ENCODE results near the gene PCNA. TPM values are rescaled to one million over a fixed set of nuclear protein-coding genes. Genes with fewer than 3 reads are reported as not detected.

The PCNA gene
- total and polyA plus RNA-seq, 2 of the 4 experiments (the other 2 are of a cell fraction): 155 to 213 TPM

DNA sequence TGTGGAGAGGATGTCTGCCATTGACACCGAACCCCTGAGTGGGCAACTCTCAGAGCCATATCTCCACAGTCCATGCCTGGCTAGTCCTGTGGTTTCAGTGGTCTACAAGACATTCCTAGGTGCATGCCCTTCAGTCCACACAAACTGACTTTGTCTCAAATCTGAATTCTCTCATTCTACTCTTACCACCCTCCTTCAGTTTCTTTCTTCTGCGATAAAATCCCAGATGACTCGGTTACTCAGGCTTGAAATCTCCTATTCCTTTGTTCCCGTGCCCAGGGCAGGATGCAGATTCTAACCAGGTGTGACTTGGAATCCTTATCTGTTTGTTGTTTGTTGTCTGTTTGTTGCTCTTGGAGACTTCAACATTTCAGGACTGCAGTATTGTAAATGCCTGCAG lies 16.3 kb upstream of the PCNA start:
- H3K9me3 ChIP-seq (ENCODE audit: control insufficient read depth, insufficient read depth, low read length): no peaks in the 10 kb centered on the region
- H4K91ac ChIP-seq (ENCODE audit: insufficient read depth, low read depth, low read length): no peak overlapping the region
- H3K27me3 ChIP-seq (ENCODE audit: control insufficient read depth, insufficient read depth, low read length): no peaks in the 10 kb centered on the region
- H3K4ac ChIP-seq (ENCODE audit: low read depth, low read length): no peak overlapping the region
- dilution Hi-C loops (cut with HindIII; ENCODE audit: low sequenced_read_pairs, unreplicated experiment): no loop called here
- H4K8ac ChIP-seq (ENCODE audit: low read depth in 2 of 2, low read length in 2 of 2): no peak overlapping the region
- H3K79me1 ChIP-seq (ENCODE audit: low read depth in 1 of 2, low read length in 2 of 2): peaks cover 37 to 88% of the 10 kb centered on the region in 2 experiments
- intact Hi-C loops (cut with micrococcal nuclease): no loop called here
- no peak overlapping the region for H3K4me2 ChIP-seq (ENCODE audit: low read depth, low read length)
- H3K56ac ChIP-seq (ENCODE audit: extremely low read depth, insufficient read depth, low read length): no peak overlapping the region
- BruUV-seq (replicated peaks): no TSS peak
- WGBS, 2 experiments (ENCODE audit: extremely low coverage in 2 of 2, insufficient read length in 1 of 2): 80% methylated on average over 1 of the region's 4 CpGs; no CpG with 5 or more reads in 1 of the 2 experiments
- H3K4me1 ChIP-seq (ENCODE audit: control insufficient read depth, insufficient read depth, low read length): peaks cover 17% of the 10 kb centered on the region
- peak overlapping the region; percentile 58 for H2AK9ac ChIP-seq (replicated peaks; ENCODE audit: low read depth, low read length, poor library complexity)
- H4K20me1 ChIP-seq (ENCODE audit: insufficient read depth, low read length): peaks cover 33% of the 10 kb centered on the region; the same call in 1 of the 2 replicates
- in situ Hi-C loops (cut with MboI; ENCODE audit: low sequenced_read_pairs): no loop called here
- POLR2A ChIA-PET (ENCODE audit: unreplicated experiment): no interaction called here
- no peak overlapping the region for H2BK15ac ChIP-seq (ENCODE audit: low read depth, low read length)
- DNase-seq: no peak
- H2AK5ac ChIP-seq (ENCODE audit: low read depth, low read length): 0 out of 2 replicates have a peak overlapping the region, but pooled peaks have one; percentile 3
- H3K36me3 ChIP-seq (ENCODE audit: control insufficient read depth, insufficient read depth, low read length): peaks cover 2% of the 10 kb centered on the region; the same call in 1 of the 2 replicates
- peak overlapping the region; percentile 10 for H3K14ac ChIP-seq (replicated peaks; ENCODE audit: low read depth, low read length)
- no peak overlapping the region for H3K27ac ChIP-seq (ENCODE audit: insufficient read depth, low read length)
- no peak overlapping the region for H3K18ac ChIP-seq (ENCODE audit: low read depth, low read length)
- H2AFZ ChIP-seq (replicated peaks; ENCODE audit: low read length, poor library complexity): no peak overlapping the region
- H3K4me3 ChIP-seq (ENCODE audit: insufficient read depth, low read depth, low read length): no peak overlapping the region
- no peak overlapping the region for H2BK20ac ChIP-seq (ENCODE audit: low read depth, low read length)
- no peak for ATAC-seq (ENCODE audit: low read depth)
- peak overlapping the region; percentile 67 for H3K23ac ChIP-seq (ENCODE audit: low read depth, low read length)
- H2BK5ac ChIP-seq (ENCODE audit: low read depth, low read length, poor library complexity, severe bottlenecking): no peak overlapping the region
- TF ChIP-seq RAD21 (IDR thresholded peaks at IDR 0.05; ENCODE audit: low read length): no peak
- TF ChIP-seq, protein P1, sequence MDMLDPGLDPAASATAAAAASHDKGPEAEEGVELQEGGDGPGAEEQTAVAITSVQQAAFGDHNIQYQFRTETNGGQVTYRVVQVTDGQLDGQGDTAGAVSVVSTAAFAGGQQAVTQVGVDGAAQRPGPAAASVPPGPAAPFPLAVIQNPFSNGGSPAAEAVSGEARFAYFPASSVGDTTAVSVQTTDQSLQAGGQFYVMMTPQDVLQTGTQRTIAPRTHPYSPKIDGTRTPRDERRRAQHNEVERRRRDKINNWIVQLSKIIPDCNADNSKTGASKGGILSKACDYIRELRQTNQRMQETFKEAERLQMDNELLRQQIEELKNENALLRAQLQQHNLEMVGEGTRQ (IDR thresholded peaks at IDR 0.05; ENCODE audit: low read depth, low read length): no peak
- TF ChIP-seq RFX5 (IDR thresholded peaks at IDR 0.05; ENCODE audit: low read depth, low read length): no peak
- no peak for TF ChIP-seq POLR2A (IDR thresholded peaks at IDR 0.05; ENCODE audit: low read depth, low read length)
- no peak for TF ChIP-seq BHLHE40 (IDR thresholded peaks at IDR 0.05; ENCODE audit: low read depth, low read length)
- no peak for TF ChIP-seq FOS (IDR thresholded peaks at IDR 0.05; ENCODE audit: low read depth, low read length)
- TF ChIP-seq MXI1 (IDR thresholded peaks at IDR 0.05; ENCODE audit: borderline replicate concordance, low read depth, low read length): no peak
- TF ChIP-seq MAZ (IDR thresholded peaks at IDR 0.05; ENCODE audit: borderline replicate concordance, low read depth, low read length): no peak
- H3K9me1 ChIP-seq (ENCODE audit: insufficient read depth, low read length): peaks cover 21% of the 10 kb centered on the region
- no peak overlapping the region for H3K9ac ChIP-seq (ENCODE audit: low read depth, low read length)
- no peak overlapping the region for H4K5ac ChIP-seq (ENCODE audit: low read depth, low read length)
- H2BK120ac ChIP-seq (ENCODE audit: low read depth, low read length): no peak overlapping the region
- CTCF ChIA-PET: interaction anchor here (0.9 kb wide), 1 partner anchor 9 kb away, joined by 4 read pairs; the partner anchor contains the start of gene CDS2
